HEK293 (cell line): ENCODE measurements around the gene CDYL2.

Experiments used
- CTCF ChIP-seq: fragments of 450-650 bp; formaldehyde crosslinking; IDR thresholded peaks from 2 replicates; pipeline ENCODE4 v1.5.1; 2016; ENCODE audit warnings: missing biosample characterization, missing genetic modification characterization
- GLI2 ChIP-seq: fragments of 450-650 bp; formaldehyde crosslinking; IDR thresholded peaks from 2 replicates; pipeline ENCODE4; 2017; ENCODE audit warnings: missing biosample characterization, missing genetic modification characterization, low read depth, borderline replicate concordance
- HOXC10 ChIP-seq: sonication (generic); formaldehyde crosslinking; IDR thresholded peaks from 2 replicates; pipeline ENCODE4 v1.8.1; 2023; ENCODE audit warnings: mild to moderate bottlenecking, missing genetic modification reagents
- ZBTB11 ChIP-seq: fragments of 450-650 bp; formaldehyde crosslinking; conservative IDR thresholded peaks from 2 replicates; pipeline ENCODE4 v1.5.1; 2016; ENCODE audit warnings: low read depth, missing biosample characterization, missing genetic modification characterization
- ZBTB21 ChIP-seq: fragments of 450-650 bp; formaldehyde crosslinking; IDR thresholded peaks from 2 replicates; pipeline ENCODE4 v1.5.1; 2017; ENCODE audit warnings: missing biosample characterization, missing genetic modification characterization
- ZNF140 ChIP-seq: fragments of 450-650 bp; formaldehyde crosslinking; IDR thresholded peaks from 2 replicates; pipeline ENCODE4 v1.5.1; 2016; ENCODE audit warnings: missing biosample characterization, missing genetic modification characterization
- ZNF280D ChIP-seq: fragments of 450-650 bp; formaldehyde crosslinking; IDR thresholded peaks from 2 replicates; pipeline ENCODE4 v1.5.1; 2016; ENCODE audit warnings: missing biosample characterization, missing genetic modification characterization
- ZNF707 ChIP-seq: fragments of 450-650 bp; formaldehyde crosslinking; IDR thresholded peaks from 2 replicates; pipeline ENCODE4 v1.5.1; 2016; ENCODE audit warnings: missing biosample characterization, missing genetic modification characterization

- TF ChIP-seq ZBTB11 (tag by site-specific recombination) = no peak
- no peak for TF ChIP-seq HOXC10 (CRISPR knock-in tag)
- TF ChIP-seq CTCF (tag by site-specific recombination) = no peak
- no peak for TF ChIP-seq ZNF280D (tag by site-specific recombination)
- TF ChIP-seq ZNF707 (tag by site-specific recombination) = no peak
- TF ChIP-seq ZBTB21 (tag by site-specific recombination) = no peak
- TF ChIP-seq ZNF140 = no peak
- no peak for TF ChIP-seq GLI2 (tag by site-specific recombination)
Measured at GRCh38 chr16:80652441-80652840, 152.0 kb downstream of the CDYL2 start.
